IPS DF 4.7 (cell line): ENCODE data around the gene RACGAP1.

ENCODE experiments used
- DNase-seq: peaks from one replicate; pipeline ENCODE4 v3.0.0-alpha.2; 2013; ENCODE audit warnings: low spot score; ENCODE audit errors: extremely low read depth

The RACGAP1 gene

DNA sequence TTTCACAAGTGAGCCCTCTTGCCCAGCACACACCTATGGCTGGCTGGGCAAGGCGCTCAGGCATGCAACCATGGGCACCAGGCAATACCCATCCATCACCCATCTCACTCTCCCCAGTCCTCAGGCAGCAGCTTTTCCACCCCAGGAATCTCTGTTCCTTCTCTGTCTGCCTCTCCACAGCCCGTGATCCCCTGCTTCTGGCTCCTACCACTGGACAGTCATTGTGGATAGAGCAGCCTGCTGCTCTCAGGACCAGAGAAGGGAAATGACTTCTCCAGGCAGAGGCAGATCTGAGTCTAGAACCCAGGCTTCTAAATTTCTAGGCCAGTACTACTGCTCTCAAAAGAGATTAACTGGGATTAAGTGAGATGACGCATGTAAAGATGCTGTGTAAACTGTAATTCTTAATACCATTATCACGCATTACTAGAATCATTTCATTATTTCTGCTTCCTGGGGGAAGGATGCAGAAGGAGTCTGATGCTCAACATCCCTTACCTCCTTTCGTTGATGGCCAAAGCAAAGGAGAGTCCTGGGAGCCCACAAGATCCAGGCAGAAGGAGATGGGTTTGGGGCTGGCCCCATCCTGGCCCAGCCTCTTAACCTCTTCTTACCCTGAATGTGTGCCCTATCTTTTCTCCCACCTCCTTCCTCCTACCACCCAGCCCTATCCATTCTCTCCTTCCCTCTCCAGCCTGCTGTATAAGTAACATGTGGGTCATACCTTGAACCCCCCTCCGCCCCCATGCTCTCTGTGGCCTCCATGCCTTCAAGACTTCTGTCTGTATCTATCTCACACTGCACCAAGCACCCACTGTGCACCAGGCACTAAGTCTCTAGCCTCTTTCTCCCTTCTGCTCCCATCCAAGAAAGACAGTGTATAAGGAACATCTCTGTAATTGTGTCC, 68.4 kb downstream of the RACGAP1 start:
- DNase-seq, result no peak

DNA sequence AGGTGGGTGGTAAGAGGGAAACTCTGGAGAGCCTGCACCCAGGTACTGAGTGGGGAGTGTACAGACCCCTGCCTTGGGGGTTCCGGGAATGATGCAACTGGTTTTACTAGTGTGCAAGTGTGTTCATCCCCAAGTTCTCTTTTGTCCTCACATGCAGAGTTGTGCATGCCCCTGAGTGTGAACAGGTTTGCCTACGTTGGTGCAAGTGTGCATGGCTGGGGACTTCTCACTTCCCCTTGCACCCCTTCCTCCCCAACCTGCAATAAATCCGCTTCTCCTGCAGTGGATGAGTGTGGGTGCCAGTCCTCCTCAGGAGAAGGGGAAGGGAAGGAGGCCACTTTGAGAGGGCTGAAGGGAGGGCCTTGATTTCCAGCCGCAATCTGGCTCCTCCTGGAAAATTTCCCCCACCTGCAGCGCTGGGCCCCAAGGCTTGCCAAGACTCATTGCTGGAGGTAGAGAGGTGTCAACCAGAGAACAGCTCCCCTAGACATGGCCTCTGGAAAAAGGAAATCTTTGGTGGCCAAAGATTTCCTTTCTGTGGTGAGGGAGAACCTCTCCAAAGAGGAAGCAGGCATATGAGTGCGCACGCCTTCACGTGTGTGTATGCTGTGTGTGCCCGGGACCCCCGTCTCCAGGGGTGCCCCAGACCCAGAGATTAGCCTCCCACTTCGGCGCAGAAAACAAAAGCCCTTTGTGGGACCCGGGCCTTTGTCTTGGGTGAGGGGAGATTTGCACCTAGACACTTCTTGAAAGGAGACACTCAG, 69.2 kb downstream of the RACGAP1 start:
- DNase-seq, result no peak

DNA sequence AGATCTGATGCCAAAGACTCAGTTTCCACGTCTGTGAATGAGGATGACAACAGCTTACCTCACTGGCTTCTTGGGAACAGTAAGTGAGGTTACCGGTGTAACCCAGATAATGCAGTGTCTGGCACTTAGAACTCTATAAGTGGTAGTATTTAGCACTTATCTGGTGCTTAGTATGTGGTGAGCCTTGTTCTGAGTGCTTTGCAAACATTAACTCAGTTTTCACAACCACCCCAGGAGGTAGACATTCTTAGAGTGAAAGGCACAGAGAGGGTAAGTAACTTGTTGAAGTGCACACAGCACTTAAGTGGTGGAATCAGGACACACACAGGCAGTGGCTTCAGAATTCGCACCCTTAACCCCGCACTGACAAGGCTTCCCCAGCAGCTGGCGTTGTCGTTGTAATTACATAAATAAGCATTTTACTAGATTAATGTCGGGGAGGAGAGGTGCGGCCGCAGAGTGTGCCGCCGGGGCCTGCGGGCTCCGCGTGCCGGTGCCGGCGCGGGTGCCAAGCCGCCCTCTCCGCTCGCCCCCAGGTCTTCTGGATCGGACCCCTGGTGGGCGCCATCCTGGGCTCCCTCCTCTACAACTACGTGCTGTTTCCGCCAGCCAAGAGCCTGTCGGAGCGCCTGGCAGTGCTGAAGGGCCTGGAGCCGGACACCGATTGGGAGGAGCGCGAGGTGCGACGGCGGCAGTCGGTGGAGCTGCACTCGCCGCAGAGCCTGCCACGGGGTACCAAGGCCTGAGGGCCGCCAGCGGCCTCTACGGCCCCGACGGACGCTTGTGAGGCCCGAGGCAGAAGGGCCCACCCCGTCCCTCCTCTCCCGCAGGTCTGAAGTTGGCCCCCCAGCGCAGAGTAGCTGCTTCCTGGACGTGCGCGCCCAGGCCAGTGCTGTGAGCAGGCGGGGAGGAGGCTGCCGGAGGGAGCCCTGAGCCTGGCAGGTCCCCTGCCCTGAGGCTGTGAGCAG, 70.1 kb downstream of the RACGAP1 start:
- no peak for DNase-seq

DNA sequence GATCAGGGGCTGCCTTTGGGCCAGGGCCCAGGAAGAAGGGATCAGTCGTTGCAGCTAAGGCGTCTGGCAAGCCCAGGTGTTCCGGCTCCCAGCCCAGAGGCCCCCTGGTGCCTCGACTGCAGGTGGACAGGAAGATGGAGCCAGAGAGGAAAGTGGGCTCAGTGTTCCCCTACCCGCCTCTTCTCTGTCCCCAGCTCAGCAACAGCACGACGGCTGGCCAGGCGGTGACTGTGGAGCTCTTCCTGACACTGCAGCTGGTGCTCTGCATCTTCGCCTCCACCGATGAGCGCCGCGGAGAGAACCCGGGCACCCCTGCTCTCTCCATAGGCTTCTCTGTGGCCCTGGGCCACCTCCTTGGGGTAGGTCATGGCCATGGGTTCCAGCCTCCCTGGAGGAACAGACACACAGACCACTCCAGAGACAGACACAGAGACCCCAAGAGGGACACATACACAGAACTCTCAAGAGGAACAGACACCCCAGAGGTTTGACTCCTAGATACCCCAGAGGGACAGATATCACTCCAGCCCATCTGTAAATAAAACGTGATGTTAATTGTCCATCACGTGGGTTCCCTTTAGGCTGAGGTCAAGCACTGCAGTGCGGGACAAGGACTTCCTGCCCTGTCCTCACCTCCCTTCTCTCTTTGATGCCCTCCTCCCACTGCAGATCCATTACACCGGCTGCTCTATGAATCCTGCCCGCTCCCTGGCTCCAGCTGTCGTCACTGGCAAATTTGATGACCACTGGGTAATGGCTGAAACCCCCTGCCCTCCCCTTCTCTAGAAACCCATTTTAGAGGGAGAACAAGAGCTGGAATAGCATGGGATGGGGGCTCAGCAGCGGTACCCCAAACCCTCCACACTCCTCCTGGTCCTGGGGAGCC, 71.1 kb downstream of the RACGAP1 start:
- DNase-seq, result no peak

- no peak for DNase-seq
These were observed 72.1 kb downstream of the RACGAP1 start for GRCh38 chr12:49953151-49953550.

GRCh38 chr12:49952391-49953055, 72.8 kb downstream of the RACGAP1 start:
- no peak for DNase-seq

DNA sequence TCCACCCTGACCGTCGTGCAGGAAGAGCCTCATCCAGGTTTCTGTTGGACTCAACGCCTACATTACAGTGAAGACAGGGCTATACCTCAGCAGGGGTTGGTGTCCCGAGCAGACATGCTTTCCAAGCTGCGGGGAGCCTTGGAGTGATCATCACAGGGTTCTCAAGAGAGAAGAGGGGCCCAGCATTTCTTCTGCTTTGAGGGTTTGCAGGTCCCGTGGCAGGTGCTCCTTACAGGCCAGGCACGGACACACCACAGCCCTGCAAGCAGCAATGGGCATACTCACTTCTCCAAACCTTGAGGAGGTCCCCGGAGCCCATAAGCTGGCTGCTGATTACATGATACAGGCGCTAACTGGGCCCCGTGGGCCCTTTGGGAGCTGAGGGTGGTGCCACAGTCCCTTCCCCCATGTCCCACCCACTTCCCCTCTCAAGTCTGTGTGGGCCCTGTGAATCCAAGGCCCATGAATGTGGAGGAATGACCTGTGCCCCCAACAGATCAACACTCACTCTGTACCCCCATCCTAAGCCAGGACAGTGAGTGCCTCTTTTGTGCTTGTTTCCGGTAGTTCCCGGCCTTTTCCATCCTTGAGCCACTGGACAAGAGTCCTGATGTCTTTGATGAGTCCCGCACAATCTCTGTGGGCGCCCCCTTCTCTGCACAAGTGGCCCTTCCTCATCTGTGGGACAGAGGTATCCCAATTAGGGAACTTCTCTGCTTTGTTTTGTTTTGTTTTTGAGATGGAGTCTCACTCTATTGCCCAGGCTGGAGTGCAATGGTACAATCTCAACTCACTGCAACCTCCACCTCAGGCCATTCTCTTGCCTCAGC, 73.7 kb downstream of the RACGAP1 start:
- no peak for DNase-seq

DNA sequence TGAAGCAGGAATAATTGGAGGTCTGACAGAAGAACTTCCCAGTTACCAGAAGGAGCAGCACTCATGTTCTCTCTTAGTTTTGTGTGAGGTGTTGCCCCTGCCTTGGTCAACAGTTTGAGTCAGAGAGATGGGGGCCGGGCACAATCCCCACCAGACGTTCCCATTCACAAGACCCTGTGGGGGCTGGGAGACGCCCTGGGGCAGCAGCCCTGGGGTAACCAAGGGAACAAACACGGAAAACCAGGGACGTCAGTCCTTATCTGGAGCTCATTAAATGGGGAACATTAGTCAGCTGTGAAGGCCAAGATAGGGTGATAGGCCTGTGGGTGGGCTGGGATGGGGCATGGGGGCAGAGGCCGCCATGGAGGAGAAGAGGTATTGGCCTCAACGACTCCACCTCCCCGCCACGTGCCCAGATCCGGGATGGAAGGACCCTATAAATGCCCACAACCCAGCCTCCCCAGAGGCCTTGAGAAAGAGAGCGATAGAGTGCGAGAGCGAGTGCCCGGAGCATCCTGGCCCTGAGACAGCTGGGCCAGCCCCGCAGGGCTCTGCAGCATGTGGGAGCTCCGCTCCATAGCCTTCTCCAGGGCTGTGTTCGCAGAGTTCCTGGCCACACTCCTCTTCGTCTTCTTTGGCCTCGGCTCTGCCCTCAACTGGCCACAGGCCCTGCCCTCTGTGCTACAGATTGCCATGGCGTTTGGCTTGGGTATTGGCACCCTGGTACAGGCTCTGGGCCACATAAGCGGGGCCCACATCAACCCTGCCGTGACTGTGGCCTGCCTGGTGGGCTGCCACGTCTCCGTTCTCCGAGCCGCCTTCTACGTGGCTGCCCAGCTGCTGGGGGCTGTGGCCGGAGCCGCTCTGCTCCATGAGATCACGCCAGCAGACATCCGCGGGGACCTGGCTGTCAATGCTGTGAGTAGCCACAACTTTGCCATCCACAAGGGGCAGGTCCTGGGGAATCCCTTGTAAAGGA, 74.7 kb downstream of the RACGAP1 start, which contains the start of gene AQP2:
AQP2 (plus strand) TSS at position 465 of the 979 bp plus-strand sequence; CDS start at position 559, 94 bp downstream.
- DNase-seq, result no peak

GRCh38 chr12:49949866-49950265, 75.4 kb downstream of the RACGAP1 start:
- DNase-seq, result no peak

DNA sequence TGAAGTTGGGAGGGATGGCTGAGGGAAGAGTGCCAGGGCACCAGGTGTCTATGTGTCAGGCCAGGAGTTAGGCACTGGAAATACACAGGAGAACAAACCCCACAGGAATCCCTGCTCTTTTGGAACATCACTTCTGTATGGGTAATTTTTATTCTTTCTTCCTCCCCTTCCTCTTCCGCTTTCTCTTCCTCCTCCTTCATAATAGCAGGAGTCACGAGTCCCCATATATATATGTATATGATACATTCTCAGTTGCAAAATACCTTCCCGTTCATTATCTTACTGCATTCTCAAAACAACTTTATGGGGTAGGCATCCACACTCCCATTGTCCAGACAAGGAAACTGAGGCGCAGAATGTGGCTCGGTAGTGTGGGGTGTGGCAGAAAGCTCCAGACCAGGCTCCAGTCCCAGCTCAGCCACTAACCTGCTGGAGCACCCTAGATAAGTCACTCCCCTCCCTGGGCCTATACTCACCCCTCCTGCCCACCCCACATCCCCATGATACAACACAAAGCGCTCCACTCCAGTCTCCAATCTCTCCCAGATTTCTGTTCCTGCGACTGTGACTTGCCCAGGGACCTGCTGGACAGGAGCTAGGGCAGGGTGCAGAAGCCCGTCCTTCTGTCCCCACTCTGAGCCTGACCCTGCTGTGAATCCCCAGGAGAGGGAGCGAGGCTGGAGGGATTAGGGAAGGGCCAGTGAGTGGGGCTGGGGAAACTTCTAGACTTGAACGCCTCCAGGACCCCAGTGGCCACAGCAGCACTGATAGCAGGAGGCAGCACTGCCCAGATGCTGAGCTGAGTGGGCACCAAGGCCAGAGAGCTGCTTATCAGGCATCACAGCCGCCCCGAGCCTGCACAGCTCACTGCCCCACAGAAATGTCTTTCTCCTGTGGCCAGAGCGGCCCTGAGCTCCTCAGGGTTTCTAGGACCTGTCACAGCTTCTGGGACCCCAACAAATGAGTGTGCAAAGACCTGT, 76.1 kb downstream of the RACGAP1 start:
- DNase-seq, result no peak

- no peak for DNase-seq
These were observed 77.6 kb downstream of the RACGAP1 start for GRCh38 chr12:49947593-49948226.

DNA sequence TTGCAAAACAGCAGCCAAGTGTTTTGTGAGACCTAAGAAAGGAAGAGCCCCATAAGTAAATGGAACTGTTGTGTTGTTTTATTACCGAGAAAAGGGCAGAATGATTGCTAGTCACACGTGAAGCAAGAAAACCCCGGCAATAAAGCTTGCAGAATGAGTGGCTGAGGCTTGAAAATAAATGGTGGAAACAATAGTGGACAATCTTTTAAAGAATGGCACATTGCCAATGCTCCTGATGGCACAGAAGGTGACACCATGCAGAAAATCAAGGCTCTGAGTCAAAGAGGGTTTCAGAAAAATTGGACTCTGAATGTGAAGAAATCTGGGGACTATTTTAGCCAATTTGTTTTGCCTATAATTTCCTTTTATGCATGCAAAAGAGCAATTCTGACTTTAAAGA, 78.8 kb downstream of the RACGAP1 start:
- DNase-seq, result no peak

GRCh38 chr12:49946086-49946485, 79.2 kb downstream of the RACGAP1 start:
- DNase-seq, result no peak

DNA sequence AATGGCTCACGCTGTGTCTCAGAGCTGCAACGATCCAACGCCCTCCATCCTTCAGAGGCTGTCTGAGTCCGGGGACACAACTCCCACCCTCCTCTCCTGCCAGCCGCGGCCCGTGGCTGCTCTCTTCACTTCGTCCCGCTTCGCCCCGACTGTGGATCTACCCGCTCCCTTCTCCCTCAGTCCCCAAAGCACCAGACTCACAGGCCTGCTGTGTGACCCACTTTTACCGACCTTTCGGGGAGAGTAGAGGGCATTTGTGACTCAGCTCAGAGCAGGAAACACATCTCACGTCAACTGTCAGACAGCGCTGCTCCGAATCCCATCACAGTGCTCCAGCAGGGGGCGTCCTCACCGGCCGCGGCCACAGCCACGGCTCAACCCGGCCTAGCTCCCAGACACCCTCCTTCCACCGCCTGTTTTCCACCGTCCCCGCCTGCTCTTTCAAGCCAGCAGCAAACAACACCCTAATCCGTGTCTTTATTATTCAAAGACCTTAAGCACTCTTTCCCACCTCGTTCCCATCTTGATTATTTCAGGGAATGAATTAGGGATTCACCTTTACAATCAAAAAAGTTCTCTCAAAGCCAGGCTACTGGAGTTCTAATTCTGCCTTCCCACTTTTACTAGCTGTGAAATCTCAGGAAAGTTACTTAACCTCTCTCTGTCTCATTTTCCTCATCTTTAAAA, 79.8 kb downstream of the RACGAP1 start:
- peak; percentile 87 for DNase-seq

GRCh38 chr12:49944718-49945117, 80.6 kb downstream of the RACGAP1 start:
- no peak for DNase-seq
